DND-41 (cell line): ENCODE results near the gene DNMT3L.

Experiments used
- ATAC-seq: fragments of 200-7000 bp; cut with Tn5 transposase; 3 replicates; pipeline ENCODE4 v1.9.1; 2021; ENCODE audit warnings: low read depth; ENCODE audit not compliant: insufficient read depth
- DNase-seq: peaks from one replicate; pipeline ENCODE4 v3.0.0-alpha.2; 2020
- H2AFZ ChIP-seq: 2 replicates; pipeline ENCODE4 v1.6.0; 2012; ENCODE audit warnings: low read depth, low read length
- H3K27ac ChIP-seq: 2 replicates; pipeline ENCODE4 v1.5.1; 2012; ENCODE audit warnings: low read length, inconsistent platforms
- H3K27me3 ChIP-seq: fragments of 200-600 bp; sonication (generic); 2 replicates; pipeline ENCODE4 v1.6.0; 2012; ENCODE audit warnings: low read length, mild to moderate bottlenecking, inconsistent platforms; ENCODE audit not compliant: insufficient read depth, poor library complexity
- H3K36me3 ChIP-seq: 2 replicates; pipeline ENCODE4 v1.5.1; 2012; ENCODE audit warnings: low read length, inconsistent platforms; ENCODE audit not compliant: insufficient read depth
- H3K4me1 ChIP-seq: 2 replicates; pipeline ENCODE4 v1.5.1; 2012; ENCODE audit warnings: mild to moderate bottlenecking, low read length; ENCODE audit not compliant: insufficient read depth
- H3K4me2 ChIP-seq: 2 replicates; pipeline ENCODE4 v1.6.0; 2012; ENCODE audit warnings: mild to moderate bottlenecking, moderate library complexity, low read length, inconsistent platforms; ENCODE audit not compliant: insufficient read depth
- H3K4me3 ChIP-seq, 2 experiments: fragments of 200-600 bp in 1 of 2; shearing (Covaris generic) in 1 of 2; 2 replicates each; pipeline ENCODE4 v1.5.1; 2012 to 2016; ENCODE audit warnings: inconsistent platforms in 2 of 2, low read length in 2 of 2, mild to moderate bottlenecking in 2 of 2, low read depth in 1 of 2, moderate library complexity in 1 of 2
- H3K79me2 ChIP-seq: 2 replicates; pipeline ENCODE4 v1.6.0; 2012; ENCODE audit warnings: low read length, inconsistent platforms; ENCODE audit not compliant: insufficient read depth
- H3K9ac ChIP-seq: 2 replicates; pipeline ENCODE4 v1.6.0; 2012; ENCODE audit warnings: low read depth, mild to moderate bottlenecking, inconsistent platforms, low read length, moderate library complexity
- H3K9me3 ChIP-seq: 2 replicates; pipeline ENCODE4 v1.5.1; 2012; ENCODE audit warnings: low read length, moderate library complexity, mild to moderate bottlenecking, inconsistent platforms; ENCODE audit not compliant: insufficient read depth, severe bottlenecking
- H4K20me1 ChIP-seq: 2 replicates; pipeline ENCODE4 v1.6.0; 2012; ENCODE audit warnings: low read length; ENCODE audit not compliant: insufficient read depth
- EZH2 ChIP-seq: IDR thresholded peaks from 3 replicates; pipeline ENCODE4 v1.6.1; 2012; ENCODE audit warnings: borderline replicate concordance, low read depth, mild to moderate bottlenecking, moderate library complexity, low read length, inconsistent platforms; ENCODE audit not compliant: severe bottlenecking
- TF ChIP-seq, protein P1 (sequence below): IDR thresholded peaks from 2 replicates; pipeline ENCODE4 v1.5.1; 2012; ENCODE audit warnings: borderline replicate concordance, low read length, moderate library complexity, mild to moderate bottlenecking; ENCODE audit not compliant: poor library complexity, severe bottlenecking; ENCODE audit errors: extremely low read depth

DNMT3L gene

DNA sequence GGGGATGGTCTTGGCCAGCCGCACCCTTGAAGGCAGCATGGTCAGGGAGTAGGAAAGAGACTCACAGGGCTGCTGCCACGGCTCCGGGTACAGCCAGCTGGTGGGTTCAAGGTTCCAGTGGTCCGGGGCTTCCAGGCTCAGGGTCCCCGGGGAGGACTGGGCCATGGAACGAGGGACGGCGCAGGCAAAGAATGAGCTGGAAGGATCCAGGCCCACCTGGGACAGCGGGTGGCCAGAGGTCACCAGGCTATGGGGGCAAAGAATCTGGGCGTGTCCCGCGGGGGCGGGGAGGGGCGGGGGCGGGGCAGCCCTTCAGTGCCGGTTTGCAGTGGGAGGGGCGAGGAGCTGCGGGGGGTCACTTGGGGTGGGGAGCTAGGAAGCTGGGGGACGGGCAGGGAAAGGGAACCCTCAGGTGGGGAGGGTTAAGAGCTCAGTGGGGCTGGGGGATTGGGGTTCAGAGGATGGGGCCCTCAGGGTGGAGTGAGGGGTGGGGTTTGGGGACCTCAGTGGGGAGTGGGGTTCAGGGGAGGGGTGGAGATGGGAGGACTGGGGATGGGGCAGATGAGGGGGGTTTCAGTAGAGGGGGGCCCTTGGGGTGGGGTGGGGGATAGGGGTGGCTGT is at the start of gene DNMT3L:
Gene DNMT3L, minus strand, starts transcription at position 223 of the 621 bp plus-strand sequence. CDS start 638 bp downstream, outside the sequence.
- H4K20me1 ChIP-seq = no peaks in the 10 kb centered on the region
- H3K79me2 ChIP-seq = no peaks in the 10 kb centered on the region
- no peaks in the 10 kb centered on the region for H3K9me3 ChIP-seq
- H3K9ac ChIP-seq = no peak within 1 kb of the TSS
- H3K4me2 ChIP-seq = no peak within 1 kb of the TSS
- TF ChIP-seq, protein P1, sequence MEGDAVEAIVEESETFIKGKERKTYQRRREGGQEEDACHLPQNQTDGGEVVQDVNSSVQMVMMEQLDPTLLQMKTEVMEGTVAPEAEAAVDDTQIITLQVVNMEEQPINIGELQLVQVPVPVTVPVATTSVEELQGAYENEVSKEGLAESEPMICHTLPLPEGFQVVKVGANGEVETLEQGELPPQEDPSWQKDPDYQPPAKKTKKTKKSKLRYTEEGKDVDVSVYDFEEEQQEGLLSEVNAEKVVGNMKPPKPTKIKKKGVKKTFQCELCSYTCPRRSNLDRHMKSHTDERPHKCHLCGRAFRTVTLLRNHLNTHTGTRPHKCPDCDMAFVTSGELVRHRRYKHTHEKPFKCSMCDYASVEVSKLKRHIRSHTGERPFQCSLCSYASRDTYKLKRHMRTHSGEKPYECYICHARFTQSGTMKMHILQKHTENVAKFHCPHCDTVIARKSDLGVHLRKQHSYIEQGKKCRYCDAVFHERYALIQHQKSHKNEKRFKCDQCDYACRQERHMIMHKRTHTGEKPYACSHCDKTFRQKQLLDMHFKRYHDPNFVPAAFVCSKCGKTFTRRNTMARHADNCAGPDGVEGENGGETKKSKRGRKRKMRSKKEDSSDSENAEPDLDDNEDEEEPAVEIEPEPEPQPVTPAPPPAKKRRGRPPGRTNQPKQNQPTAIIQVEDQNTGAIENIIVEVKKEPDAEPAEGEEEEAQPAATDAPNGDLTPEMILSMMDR = no peak
- no peak for TF ChIP-seq EZH2
- H3K4me3 ChIP-seq = no peak within 1 kb of the TSS
- H3K27ac ChIP-seq = no peak within 1 kb of the TSS
- no peaks in the 10 kb centered on the region for H3K27me3 ChIP-seq
- no peak for DNase-seq
- no peaks in the 10 kb centered on the region for H3K4me1 ChIP-seq
- no peak within 1 kb of the TSS for H2AFZ ChIP-seq
- no peak for ATAC-seq
- H3K36me3 ChIP-seq = no peaks in the 10 kb centered on the region

DNA sequence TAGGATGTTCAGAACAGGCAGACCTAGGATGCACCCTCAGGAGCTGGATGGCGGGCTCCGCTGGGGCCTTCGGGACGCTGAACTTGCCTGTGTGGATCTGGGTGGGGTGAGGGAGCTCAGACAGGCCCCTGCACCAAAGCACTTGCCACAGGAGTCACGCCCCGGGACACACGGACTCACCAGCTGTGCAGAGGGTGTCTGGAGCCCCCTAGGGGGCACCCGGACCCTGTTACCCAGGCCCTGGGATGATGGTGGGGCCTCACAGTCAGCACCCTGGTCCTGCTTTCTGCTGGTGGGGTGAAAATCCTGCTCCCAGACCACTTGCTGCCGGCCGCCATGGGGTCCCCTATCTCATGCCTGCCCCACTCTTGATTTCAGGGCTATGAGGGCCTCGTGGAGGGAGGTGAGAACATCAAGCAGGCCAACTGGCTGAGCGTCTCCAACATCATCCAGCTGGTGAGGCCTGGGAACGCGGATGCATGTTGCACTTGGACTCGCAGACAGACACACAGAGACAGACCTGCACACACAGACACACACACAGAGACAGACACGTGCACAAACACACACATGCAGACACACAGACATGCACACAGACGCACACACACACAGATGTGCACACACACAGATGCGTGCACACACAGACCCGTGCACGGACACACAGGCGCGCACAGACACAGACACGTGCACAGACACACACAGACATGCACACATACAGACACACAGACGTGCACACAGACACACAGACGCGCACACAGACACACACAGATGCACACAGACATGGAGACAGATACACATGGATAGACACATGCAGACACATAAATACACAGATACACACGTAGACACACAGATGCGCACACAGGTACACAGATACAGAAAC is 49.2 kb upstream of the DNMT3L start:
- Histone ChIP-seq H4K20me1 (peaks cover 78% of the 10 kb centered on the region), H3K36me3 (peaks cover 89% of the 10 kb centered on the region), H3K9ac (no peak overlapping the region), H3K79me2 (peaks cover 14% of the 10 kb centered on the region), H3K27me3 (no peaks in the 10 kb centered on the region), H3K27ac (no peak overlapping the region), H2AFZ (no peak overlapping the region), H3K4me3 (no peak overlapping the region), H3K9me3 (no peaks in the 10 kb centered on the region), H3K4me1 (no peaks in the 10 kb centered on the region), H3K4me2 (no peak overlapping the region)
- ATAC-seq (0 out of 3 replicates have a peak, but pooled peaks have one; percentile 35), DNase-seq (no peak)
- TF ChIP-seq EZH2 = no peak
- TF ChIP-seq, protein P1 = peak; percentile 26

DNA sequence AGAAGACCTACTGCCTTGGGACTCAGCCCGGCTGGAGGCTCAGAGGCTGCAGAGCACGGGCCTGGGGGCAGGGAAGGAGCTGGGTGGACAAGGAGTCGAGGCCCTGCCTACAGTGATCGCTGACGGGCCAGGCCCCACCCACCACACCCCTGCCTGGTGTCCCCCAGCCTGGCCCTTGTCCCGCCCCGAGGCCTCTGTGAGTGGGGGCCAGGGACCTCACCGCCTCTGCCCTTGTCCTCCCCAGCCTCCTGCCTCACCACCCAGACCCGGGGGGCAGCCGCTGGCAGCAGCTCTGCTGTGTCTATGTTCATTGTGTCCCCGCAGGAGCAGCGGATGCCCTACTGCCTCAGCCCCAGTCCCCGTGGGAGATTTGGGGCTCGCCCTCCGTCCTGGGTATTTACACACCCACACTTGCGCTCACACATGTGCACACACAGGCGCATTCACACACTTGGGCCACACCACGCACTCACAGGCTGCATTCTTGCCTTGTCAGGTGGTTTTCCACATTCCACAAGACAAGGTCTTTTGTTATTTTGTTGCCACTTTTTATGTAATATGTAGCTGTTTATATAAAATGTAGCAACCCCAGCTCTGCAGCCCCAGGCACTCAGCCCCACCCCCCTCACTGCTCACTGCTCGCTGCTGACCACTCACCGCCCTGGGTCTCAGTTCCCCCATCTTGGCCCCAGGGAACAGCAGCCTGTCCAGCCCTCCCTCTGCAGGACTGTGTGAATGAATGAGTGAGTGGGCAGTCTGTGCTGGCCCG is 45.4 kb upstream of the DNMT3L start:
- no peak overlapping the region for H2AFZ ChIP-seq
- H4K20me1 ChIP-seq = peaks cover 84% of the 10 kb centered on the region
- H3K36me3 ChIP-seq = peaks cover 70% of the 10 kb centered on the region
- no peak overlapping the region for H3K4me2 ChIP-seq
- DNase-seq = no peak
- H3K9ac ChIP-seq = no peak overlapping the region
- H3K4me1 ChIP-seq = peaks cover 6% of the 10 kb centered on the region
- no peak overlapping the region for H3K27ac ChIP-seq
- no peak for ATAC-seq
- H3K27me3 ChIP-seq = no peaks in the 10 kb centered on the region
- TF ChIP-seq, protein P1 = no peak
- no peak for TF ChIP-seq EZH2
- H3K79me2 ChIP-seq = peaks cover 49% of the 10 kb centered on the region
- H3K9me3 ChIP-seq = no peaks in the 10 kb centered on the region
- no peak overlapping the region for H3K4me3 ChIP-seq
